Ovary (tissue), 9 donors: ENCODE data around the gene WBP4. TPM values are rescaled to one million over a fixed set of nuclear protein-coding genes. Genes with fewer than 3 reads are reported as not detected.
"Not testable (repeated sequence)": the region's sequence is repeated elsewhere in the genome, so short reads cannot be mapped to it uniquely, and the experiment has no call there.

Experiments used
- DNase-seq, 5 donors: peaks; one replicate each; pipeline ENCODE4 v3.0.0-alpha.2; 2019 to 2020
- H3K27ac ChIP-seq, 2 donors: fragments of 200-600 bp; one replicate each; pipeline versions ENCODE4 v1.5.1 to v1.8.0; 2019 to 2022
- H3K27me3 ChIP-seq: fragments of 200-600 bp; one replicate; pipeline ENCODE4 v1.8.0; 2022
- H3K36me3 ChIP-seq: fragments of 200-600 bp; sonication (generic); one replicate; pipeline ENCODE4 v1.5.1; 2019
- H3K4me1 ChIP-seq: one replicate; pipeline ENCODE4 v1.8.1; 2013; ENCODE audit warnings: mild to moderate bottlenecking, moderate library complexity; ENCODE audit not compliant: insufficient read depth
- H3K4me3 ChIP-seq: fragments of 200-600 bp; sonication (generic); one replicate; pipeline ENCODE4 v1.5.1; 2017
- H3K9me3 ChIP-seq, 2 donors: fragments of 200-600 bp in 1 of 2; sonication (generic) in 1 of 2; one replicate each; pipeline versions ENCODE4 v1.5.1 to v1.8.1; 2013 to 2019; ENCODE audit warnings: mild to moderate bottlenecking in 1 of 2, moderate library complexity in 1 of 2
- EP300 ChIP-seq: sonication (generic); formaldehyde crosslinking; IDR thresholded peaks from one replicate; pipeline ENCODE4 v1.6.1; 2017; ENCODE audit warnings: antibody characterized with exemption
- POLR2A ChIP-seq: fragments of 450-650 bp; IDR thresholded peaks from one replicate; pipeline ENCODE4 v1.6.1; 2017; ENCODE audit warnings: antibody characterized with exemption, mild to moderate bottlenecking, moderate library complexity
- WGBS, 3 donors: extraction: QIAGEN DNeasy Blood & Tissue Kit in 1 of 3; methylation state at CpG; one replicate each; pipeline versions ENCODE4 v1.1.5 to v1.1.7; 2013 to 2017; 5-methylcytosine and 5-hydroxymethylcytosine counted together
- intact Hi-C, 4 donors: fragments of 100-400 bp; cut with DNase I; formaldehyde crosslinking; loops; one replicate each; pipeline versions ENCODE4 v1.11.0 to v1.15.1; 2022 to 2023
- polyA plus RNA-seq, 2 donors: library from polyadenylated mRNA; stranded (reverse); fragments of 200-250 nt in 1 of 2; fragments of 350-450 nt in 1 of 2; fragmentation: Illumina TruSeq in 1 of 2; extraction: RNeasy Lipid Tissue Mini Kit (QIAGEN cat#74804) in 1 of 2; gene quantifications; one replicate each; pipeline ENCODE4 v1.2.3, GENCODE V29; 2013 to 2014
- total RNA-seq, 7 donors: library from RNA; depleted of rRNA in 2 of 7; stranded (reverse); fragments of >200 nt in 2 of 7; fragmentation: NEBNext Ultra II Directional in 3 of 7; extraction: Animal tissue kit (Norgen Biotek cat#: 25700) in 3 of 7; gene quantifications; one replicate each; pipeline versions ENCODE4 v1.1.0 to v1.2.4, GENCODE V29; 2016 to 2023
- TF ChIP-seq, protein P1 (sequence below), 3 donors: fragments of 450-650 bp in 2 of 3; fragments of 200-600 bp in 1 of 3; IDR thresholded peaks; one replicate each; pipeline versions ENCODE4 v1.5.1 to v1.8.0; 2016 to 2022; ENCODE audit warnings: antibody characterized with exemption in 3 of 3, mild to moderate bottlenecking in 1 of 3
- donor health status: DM: no; HTN: no; CAD: no; lungs with moderate emphysema.
- donor health status: DM: no; HTN: no; CAD: no.
- donor health status: Bipolar disorder and iron deficiency.
- donor health status: DM: yes; HTN: yes; CAD: no.
- donor health status: DM: no; HTN: no; CAD: no.
- donor health status: DM: yes; HTN: yes; CAD: no.

The WBP4 gene
- total and polyA plus RNA-seq, 9 donors, result 7.5 to 13.2 (median 10.2) TPM

DNA sequence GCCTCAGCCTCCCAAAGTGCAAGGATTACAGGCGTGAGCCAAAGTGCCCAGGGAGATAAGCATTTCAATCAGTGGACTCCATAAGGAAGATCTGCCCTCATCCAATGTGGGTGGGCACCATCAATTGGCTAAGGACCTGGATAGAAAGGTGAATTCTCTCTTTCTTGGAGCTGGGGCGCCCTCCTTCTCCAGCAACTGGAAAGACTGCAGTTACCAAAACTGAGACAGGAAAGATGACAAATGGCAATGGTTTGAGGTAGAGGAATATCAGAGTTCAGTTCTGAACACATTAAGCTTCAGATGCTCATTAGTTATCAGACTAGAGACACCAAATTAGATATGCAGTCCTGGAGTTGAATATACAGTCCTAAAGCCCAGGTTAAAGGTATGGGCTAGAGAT is 31.7 kb upstream of the WBP4 start:
- no peak overlapping the region for H3K4me3 ChIP-seq
- H3K36me3 ChIP-seq, result no peaks in the 10 kb centered on the region
- H3K27me3 ChIP-seq, result no peaks in the 10 kb centered on the region
- no peaks in the 10 kb centered on the region for H3K4me1 ChIP-seq
- TF ChIP-seq, protein P1, sequence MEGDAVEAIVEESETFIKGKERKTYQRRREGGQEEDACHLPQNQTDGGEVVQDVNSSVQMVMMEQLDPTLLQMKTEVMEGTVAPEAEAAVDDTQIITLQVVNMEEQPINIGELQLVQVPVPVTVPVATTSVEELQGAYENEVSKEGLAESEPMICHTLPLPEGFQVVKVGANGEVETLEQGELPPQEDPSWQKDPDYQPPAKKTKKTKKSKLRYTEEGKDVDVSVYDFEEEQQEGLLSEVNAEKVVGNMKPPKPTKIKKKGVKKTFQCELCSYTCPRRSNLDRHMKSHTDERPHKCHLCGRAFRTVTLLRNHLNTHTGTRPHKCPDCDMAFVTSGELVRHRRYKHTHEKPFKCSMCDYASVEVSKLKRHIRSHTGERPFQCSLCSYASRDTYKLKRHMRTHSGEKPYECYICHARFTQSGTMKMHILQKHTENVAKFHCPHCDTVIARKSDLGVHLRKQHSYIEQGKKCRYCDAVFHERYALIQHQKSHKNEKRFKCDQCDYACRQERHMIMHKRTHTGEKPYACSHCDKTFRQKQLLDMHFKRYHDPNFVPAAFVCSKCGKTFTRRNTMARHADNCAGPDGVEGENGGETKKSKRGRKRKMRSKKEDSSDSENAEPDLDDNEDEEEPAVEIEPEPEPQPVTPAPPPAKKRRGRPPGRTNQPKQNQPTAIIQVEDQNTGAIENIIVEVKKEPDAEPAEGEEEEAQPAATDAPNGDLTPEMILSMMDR (IDR thresholded peaks at IDR 0.05), result no peak
- TF ChIP-seq EP300 (no peak), POLR2A (no peak)
- H3K27ac ChIP-seq, result no peak overlapping the region
- WGBS, 3 donors, result 94 to 100% (median 98%) methylated on average over 2 of the region's 2 CpGs
- DNase-seq, result no peak
- intact Hi-C loops, result no loop called here
- H3K9me3 ChIP-seq, result no peaks in the 10 kb centered on the region

DNA sequence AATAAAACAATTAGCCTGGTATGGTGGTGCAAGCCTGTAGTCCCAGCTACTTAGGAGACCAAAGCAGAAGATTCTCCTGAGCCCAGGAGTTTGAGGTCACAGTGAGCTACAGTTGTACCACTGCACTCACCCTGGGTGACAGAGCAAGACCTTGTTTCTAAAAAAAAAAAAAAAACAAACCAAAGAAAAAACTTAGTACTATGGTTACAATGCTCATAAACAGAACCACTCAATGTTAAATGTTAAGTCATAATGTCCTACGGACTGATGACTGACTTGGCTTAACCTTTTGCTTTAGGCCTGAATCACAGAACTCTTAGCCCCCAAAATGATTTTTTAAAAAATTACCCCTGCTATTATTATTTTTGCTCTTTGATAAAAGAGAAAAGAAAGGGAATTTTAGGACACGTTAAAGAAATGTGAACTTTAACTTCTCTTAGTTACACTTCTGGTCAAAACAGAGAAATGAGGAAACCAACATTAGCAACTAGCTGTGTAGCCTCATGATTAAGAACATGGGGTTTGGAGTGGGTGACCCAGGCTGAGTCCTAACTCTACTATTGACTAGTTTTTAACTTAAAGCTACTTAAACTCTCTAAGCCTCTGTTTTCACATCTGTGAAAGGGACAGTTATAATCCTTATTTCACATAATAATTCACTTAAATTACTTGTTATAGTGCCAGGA is 28.5 kb upstream of the WBP4 start:
- Histone ChIP-seq H3K4me1 (no peaks in the 10 kb centered on the region), H3K27ac (no peak overlapping the region), H3K27me3 (no peaks in the 10 kb centered on the region), H3K9me3 (no peaks in the 10 kb centered on the region), H3K36me3 (no peaks in the 10 kb centered on the region), H3K4me3 (no peak overlapping the region)
- TF ChIP-seq, protein P1 (IDR thresholded peaks at IDR 0.05), result no peak
- TF ChIP-seq EP300, result no peak
- no peak for TF ChIP-seq POLR2A
- no peak for DNase-seq
- WGBS, 3 donors, result 23 to 62% (median 34%) methylated on average over 2 of the region's 2 CpGs
- intact Hi-C loops, result no loop called here

DNA sequence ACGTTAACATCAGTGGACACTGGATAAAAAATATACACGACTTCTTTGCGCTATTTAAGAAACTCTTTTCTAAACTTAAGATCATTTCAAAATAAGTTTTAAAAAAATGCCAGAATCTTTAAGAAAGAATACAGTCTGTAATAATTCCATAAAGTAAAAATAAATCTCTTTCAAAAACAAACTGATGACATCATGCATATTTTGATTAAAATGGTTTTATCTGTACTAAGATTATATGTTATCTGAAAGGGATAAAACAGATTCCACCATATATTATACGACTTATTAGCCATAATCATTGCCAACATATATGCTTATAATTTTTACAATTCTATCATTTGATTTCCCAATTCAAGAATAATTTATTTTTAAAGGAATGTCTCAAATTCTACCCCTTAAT is 26.9 kb upstream of the WBP4 start:
- no peak for DNase-seq
- Histone ChIP-seq H3K9me3 (no peaks in the 10 kb centered on the region), H3K36me3 (no peaks in the 10 kb centered on the region), H3K27me3 (no peaks in the 10 kb centered on the region), H3K27ac (no peak overlapping the region), H3K4me3 (no peak overlapping the region), H3K4me1 (no peaks in the 10 kb centered on the region)
- intact Hi-C loops, result no loop called here
- 80 to 84% (median 83%) methylated on average over 4 of the region's 4 CpGs for WGBS, 3 donors
- no peak for TF ChIP-seq POLR2A
- TF ChIP-seq, protein P1 (IDR thresholded peaks at IDR 0.05), result no peak
- no peak for TF ChIP-seq EP300

DNA sequence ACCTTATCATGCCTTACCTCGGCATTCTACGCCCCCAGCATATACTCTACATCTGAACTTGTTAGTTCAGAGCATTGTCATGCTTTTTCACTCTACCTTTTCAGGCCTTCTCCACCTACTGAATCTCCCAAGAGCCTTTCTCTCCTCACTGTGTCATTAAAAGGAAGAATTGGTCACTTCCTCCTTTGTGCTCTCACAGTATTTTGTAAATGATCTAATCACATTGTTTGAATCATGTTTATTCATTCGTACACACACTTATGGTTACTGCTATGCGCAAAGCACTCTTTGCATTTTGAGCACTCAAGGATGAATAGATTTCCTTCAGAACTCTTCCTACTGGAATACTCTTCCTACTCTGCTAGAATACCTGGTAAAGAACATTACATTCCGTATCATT is 26.4 kb upstream of the WBP4 start:
- DNase-seq, result no peak
- 89 to 94% (median 93%) methylated on average over 5 of the region's 5 CpGs for WGBS, 3 donors
- intact Hi-C loops, result no loop called here
- no peaks in the 10 kb centered on the region for H3K4me1 ChIP-seq
- TF ChIP-seq EP300, result no peak
- no peak for TF ChIP-seq POLR2A
- TF ChIP-seq, protein P1 (IDR thresholded peaks at IDR 0.05), result no peak
- H3K27ac ChIP-seq, result no peak overlapping the region
- H3K4me3 ChIP-seq, result no peak overlapping the region
- H3K9me3 ChIP-seq, result no peaks in the 10 kb centered on the region
- H3K36me3 ChIP-seq, result no peaks in the 10 kb centered on the region
- no peaks in the 10 kb centered on the region for H3K27me3 ChIP-seq

DNA sequence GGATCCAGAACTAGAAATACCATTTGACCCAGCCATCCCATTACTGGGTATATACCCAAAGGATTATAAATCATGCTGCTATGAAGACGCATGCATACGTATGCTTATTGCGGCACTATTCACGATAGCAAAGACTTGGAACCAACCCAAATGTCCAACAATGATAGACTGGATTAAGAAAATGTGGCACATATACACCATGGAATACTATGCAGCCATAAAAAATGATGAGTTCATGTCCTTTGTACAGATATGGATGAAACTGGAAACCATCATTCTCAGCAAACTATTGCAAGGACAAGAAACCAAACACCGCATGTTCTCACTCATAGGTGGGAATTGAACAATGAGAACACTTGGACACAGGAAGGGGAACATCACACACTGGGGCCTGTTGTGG is 24.8 kb upstream of the WBP4 start:
- 91 to 95% (median 93%) methylated on average over 5 of the region's 5 CpGs for WGBS, 3 donors
- H3K4me3 ChIP-seq, intact Hi-C loops, H3K9me3 ChIP-seq, H3K27me3 ChIP-seq, H3K27ac ChIP-seq, DNase-seq, H3K36me3 ChIP-seq, H3K4me1 ChIP-seq: not testable (repeated sequence)
